ENCODE measurements around the gene RHEBL1. TPM values are rescaled to one million over a fixed set of nuclear protein-coding genes. Genes with fewer than 3 reads are reported as not detected.

The RHEBL1 gene
- total RNA-seq, 4 donors from 2014 or later: 1.1 to 4.3 TPM; not detected in 2

DNA sequence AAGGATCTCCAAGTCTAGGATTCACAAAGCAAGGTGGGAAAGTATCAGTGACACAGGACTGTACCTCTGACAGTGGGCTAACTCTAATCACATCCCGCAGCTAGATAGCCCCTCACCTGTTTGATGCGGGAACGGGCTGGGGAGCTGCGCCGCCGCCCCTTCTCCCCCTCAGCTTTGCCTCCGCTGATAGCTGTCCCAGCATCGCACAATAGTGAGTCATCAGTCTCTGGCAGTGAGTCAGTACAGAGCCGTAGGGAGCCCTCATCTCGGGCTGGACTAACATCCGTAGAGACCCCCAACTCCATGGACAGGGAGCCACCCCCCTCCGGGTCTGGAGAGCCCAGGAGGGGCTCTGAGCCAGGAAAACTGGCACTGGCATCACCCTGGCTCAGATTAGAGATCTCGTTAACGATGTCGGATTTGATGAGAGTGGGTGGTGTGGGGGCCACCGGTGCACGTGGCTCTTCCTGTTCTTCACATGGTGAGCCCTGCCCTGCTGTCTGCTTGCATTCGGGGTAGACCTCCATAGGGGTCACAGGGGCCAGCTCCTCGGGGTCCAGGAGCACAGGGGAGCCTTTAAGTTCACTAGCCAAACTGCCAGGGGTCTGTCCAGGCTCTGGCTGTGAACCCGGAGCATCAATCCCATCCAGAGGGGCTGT lies 20.1 kb downstream of the RHEBL1 start:
- no peaks in the 10 kb centered on the region for H3K27me3 ChIP-seq
- peaks cover 11 to 100% (median 84%) of the 10 kb centered on the region in 3 donors for H3K36me3 ChIP-seq
- DNase-seq (ENCODE audit: low spot score in 2 of 2): no peak
- H3K4me3 ChIP-seq: no peak overlapping the region
- H3K27ac ChIP-seq: no peak overlapping the region
- WGBS, 2 donors: 84 to 87% methylated on average over 20 of the region's 20 CpGs
- H3K9me3 ChIP-seq: no peaks in the 10 kb centered on the region
- TF ChIP-seq EP300 (IDR thresholded peaks at IDR 0.05): no peak
- TF ChIP-seq CTCF (IDR thresholded peaks at IDR 0.05): no peak
- TF ChIP-seq POLR2A (IDR thresholded peaks at IDR 0.05): no peak
- no peaks in the 10 kb centered on the region for H3K4me1 ChIP-seq

DNA sequence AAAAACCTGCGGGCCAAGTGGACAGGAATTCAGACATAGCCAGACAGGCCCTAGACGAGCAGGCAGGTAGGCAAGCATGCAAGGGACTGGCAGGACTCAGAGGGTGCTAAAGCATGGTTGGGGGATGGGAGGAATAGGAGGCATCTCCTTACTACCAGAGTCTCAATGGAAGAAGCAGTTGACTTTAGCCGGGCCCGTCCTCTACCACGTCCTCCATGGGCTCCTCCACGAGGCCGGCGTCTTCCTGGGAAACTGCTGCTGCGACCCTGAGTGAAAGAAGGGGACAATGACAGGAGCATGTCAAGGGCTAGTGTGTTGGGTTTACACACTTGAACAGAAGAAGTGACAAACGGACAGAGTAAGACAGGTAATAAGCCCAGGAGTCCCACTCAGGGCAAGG lies 20.8 kb downstream of the RHEBL1 start:
- Histone ChIP-seq H3K27ac (no peak overlapping the region), H3K27me3 (no peaks in the 10 kb centered on the region), H3K4me1 (no peaks in the 10 kb centered on the region), H3K36me3 (peaks cover 11 to 100% (median 85%) of the 10 kb centered on the region in 3 donors), H3K4me3 (no peak overlapping the region), H3K9me3 (no peaks in the 10 kb centered on the region)
- TF ChIP-seq POLR2A (IDR thresholded peaks at IDR 0.05) (no peak), CTCF (IDR thresholded peaks at IDR 0.05) (no peak), EP300 (IDR thresholded peaks at IDR 0.05) (no peak)
- DNase-seq (ENCODE audit: low spot score in 2 of 2): no peak
- 88 to 91% methylated on average over 10 of the region's 10 CpGs for WGBS, 2 donors

DNA sequence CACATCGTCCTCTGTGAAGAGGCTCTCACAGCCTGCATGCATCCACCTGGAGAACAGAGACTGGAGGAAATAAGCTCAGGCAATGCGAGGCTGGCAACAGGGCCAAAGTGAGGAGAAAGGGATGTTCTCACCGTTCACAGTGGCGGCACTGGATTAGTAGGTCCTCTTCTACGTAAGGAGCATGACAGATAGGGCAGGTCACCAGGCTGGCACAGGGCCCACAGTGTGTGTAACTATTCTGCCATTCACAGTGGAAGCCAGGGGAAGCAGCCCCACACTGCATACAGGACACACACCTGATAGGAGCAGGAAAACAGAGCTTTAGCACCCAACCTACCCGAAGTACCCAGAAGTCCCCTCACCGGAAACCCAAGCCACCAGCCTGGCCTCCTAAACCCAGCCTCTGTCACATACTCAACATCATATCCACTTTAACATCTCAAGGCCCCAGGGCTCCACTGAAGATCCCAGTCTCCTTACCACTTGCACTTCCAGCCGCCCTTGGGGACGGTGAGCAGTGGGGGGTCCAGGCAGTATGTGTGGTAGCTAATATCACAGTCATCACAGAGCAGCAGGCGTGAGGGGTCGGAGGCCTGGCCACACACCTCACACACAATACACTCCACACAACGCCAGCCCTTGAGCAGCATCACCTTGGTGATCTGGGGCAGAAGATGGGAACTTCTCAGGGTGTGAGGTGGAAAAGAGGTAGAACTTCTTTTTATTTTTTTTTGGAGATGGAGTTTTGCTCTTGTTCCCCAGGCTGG lies 23.5 kb downstream of the RHEBL1 start:
- Histone ChIP-seq H3K36me3 (peaks cover 11 to 100% (median 86%) of the 10 kb centered on the region in 3 donors), H3K4me1 (no peaks in the 10 kb centered on the region), H3K27ac (no peak overlapping the region), H3K27me3 (no peaks in the 10 kb centered on the region), H3K9me3 (no peaks in the 10 kb centered on the region), H3K4me3 (no peak overlapping the region)
- TF ChIP-seq CTCF (IDR thresholded peaks at IDR 0.05) (no peak), EP300 (IDR thresholded peaks at IDR 0.05) (no peak), POLR2A (IDR thresholded peaks at IDR 0.05) (no peak)
- DNase-seq (ENCODE audit: low spot score in 2 of 2): no peak
- WGBS, 2 donors: 93% methylated on average over 10 to 12 of the region's 12 CpGs

- peaks cover 8 to 100% (median 86%) of the 10 kb centered on the region in 3 donors for H3K36me3 ChIP-seq
- no peak for DNase-seq (ENCODE audit: low spot score in 2 of 2)
- 96% methylated on average over 12 of the region's 12 CpGs for WGBS, 2 donors
Measured at GRCh38 chr12:49044660-49045059, 25.1 kb downstream of the RHEBL1 start.

More at GRCh38 chr12:49044660-49045059, 25.1 kb downstream of the RHEBL1 start:
- no peaks in the 10 kb centered on the region for H3K27me3 ChIP-seq
- no peak for TF ChIP-seq CTCF (IDR thresholded peaks at IDR 0.05)
- H3K27ac ChIP-seq: no peak overlapping the region
- no peak overlapping the region for H3K4me3 ChIP-seq
- no peaks in the 10 kb centered on the region for H3K4me1 ChIP-seq
- H3K9me3 ChIP-seq: no peaks in the 10 kb centered on the region

Data from tibial nerve (tissue), 4 donors.